Renal cortical epithelial cell (primary cell): ENCODE data around the gene NKAIN2. TPM values are rescaled to one million over a fixed set of nuclear protein-coding genes. Genes with fewer than 3 reads are reported as not detected.
"Not testable (repeated sequence)": the region's sequence is repeated elsewhere in the genome, so short reads cannot be mapped to it uniquely, and the experiment has no call there.

Source experiments
- DNase-seq: peaks from one replicate; pipeline ENCODE4 v3.0.0-alpha.2; 2011; ENCODE audit warnings: low read depth
- total RNA-seq: library from RNA; depleted of rRNA; stranded (reverse); fragments of >200 nt; gene quantifications from 2 replicates; pipeline ENCODE4 v1.2.3, GENCODE V29; 2014

NKAIN2 gene
- total RNA-seq, 1 donor from 2014 or later: not detected

DNA sequence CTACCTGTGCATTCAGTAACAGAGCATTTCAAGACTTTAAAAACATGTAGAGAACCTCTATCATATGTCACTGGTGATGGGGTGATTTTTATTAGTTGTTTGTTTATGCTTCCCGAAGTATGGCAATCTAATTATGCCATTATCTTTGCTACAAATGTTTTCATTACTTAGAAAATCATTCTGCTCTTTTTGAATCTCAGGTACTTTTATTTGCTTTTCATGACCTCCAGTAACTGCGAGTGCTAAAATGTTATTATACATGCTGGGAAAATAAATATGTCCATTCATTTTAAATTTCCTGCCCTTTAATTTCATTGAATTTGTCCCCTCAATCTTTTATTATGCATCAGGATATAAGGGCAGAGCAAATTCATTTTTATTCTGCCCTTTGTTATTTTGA is 515.7 kb downstream of the NKAIN2 start:
- DNase-seq: no peak

DNA sequence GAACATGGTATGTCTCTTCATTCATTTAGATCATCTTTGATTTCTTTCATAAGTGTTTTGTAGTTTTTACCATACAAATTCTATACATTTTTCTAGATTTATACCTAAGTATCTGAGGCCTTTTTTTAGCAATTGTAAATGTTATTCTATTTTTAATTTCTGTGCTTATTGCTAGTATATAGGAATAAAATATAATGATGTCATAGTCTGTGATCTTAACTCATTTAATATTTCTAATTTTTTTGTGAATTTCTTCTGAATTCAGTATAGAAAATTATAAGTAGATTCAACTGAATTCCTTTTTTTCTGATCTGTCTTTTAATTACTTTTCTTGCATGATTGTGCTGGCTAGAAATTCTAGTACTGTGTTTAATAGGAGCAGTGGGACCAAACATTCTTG is 520.6 kb downstream of the NKAIN2 start:
- DNase-seq: no peak

DNA sequence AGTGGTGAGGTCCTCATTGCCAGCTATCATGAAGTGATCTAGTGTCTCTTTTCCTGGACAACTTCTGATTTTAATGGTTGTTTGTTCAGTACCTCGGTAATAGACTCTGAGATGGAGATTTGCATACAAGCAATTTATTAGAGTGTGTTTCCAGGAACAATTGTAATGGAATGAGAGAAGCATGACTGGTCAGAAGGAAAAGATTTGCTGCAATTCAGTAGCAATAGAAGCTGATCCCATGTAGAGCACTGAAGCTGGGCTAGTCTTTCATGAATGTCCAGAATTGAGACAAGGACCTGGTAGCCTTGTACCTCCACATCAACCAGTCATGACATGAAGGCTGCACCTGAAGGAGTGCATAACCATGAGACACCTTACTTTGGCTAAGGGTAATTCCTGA is 526.5 kb downstream of the NKAIN2 start:
- no peak for DNase-seq

DNA sequence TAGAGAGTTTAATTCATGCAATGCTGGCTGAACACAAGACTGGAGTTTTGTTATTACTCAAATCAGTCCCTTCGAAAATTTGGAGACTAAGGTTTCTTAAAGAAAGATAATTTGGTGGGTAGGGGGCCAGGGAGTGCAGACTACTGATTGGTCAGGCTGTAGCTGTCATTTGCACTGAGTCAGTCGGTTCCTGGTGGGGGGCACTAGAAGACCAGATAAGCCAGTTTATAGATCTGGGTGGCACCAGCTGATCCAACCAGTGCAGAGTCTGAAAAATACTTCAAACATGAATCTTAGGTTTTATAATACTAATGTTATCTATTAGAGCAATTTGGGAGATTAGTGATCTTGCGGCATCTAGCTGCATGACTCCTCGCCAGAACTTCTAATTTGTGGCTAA is 530.7 kb downstream of the NKAIN2 start:
- DNase-seq: no peak

DNA sequence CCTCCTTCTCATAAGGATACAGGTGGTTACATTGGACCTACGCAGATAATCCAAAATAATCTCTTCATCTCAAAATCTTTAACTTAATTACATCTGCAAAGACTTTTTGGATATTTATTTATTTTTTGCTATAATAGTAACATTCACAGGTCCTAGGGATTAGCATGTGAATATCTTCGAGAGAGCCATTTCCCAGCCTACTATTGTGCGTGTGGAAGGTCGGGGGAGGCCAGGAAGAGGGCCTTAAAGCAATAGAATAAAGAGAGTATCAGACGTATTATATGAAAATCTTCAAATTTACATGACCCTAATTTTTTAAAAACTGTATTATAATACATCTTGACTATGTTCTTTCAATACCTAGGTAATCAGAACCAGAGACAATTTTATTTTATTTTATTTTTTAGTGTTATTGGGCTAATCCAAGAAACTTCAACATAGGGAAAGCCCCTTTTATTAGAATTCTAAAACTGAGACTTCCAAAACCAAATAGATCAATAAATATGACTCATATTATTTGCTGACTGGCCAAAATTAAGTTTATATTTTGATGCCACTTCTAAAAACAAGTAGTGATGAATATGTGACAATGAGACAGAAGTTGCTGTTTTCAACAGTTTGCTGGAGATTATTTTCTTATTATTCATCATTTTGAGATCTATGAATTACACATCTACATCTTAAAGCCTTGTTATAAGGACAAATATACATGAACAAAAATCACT is 536.1 kb downstream of the NKAIN2 start:
- DNase-seq: no peak

DNA sequence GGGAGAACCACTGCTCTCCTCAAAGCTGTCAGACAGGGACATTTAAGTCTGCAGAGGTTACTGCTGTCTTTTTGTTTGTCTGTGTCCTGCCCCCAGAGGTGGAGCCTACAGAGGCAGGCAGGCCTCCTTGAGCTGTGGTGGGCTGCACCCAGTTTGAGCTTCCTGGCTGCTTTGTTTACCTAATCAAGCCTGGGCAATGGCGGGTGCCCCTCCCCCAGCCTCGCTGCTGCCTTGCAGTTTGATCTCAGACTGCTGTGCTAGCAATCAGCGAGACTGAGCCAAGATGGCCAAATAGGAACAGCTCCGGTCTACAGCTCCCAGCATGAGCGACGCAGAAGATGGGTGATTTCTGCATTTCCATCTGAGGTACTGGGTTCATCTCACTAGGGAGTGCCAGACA is 544.7 kb downstream of the NKAIN2 start:
- not testable (repeated sequence) for DNase-seq

DNA sequence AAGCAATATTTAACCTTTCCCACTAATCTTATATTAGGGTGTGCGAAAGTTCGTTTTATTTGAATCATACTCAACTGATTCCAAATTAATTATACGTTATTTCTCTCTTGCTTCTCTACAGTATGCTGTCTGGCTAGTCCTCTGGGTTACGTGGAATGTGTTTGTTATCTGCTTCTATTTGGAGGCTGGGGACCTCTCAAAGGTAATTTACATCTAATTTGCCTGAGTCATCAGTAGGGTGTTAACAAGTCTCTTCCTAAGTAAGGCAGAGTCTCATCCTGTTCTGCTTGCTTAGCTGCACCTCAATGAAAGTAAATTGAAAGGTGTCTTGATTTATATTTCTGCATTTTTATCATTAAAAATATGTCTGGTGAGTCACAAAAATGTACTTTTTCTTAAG is 551.5 kb downstream of the NKAIN2 start:
- no peak for DNase-seq

DNA sequence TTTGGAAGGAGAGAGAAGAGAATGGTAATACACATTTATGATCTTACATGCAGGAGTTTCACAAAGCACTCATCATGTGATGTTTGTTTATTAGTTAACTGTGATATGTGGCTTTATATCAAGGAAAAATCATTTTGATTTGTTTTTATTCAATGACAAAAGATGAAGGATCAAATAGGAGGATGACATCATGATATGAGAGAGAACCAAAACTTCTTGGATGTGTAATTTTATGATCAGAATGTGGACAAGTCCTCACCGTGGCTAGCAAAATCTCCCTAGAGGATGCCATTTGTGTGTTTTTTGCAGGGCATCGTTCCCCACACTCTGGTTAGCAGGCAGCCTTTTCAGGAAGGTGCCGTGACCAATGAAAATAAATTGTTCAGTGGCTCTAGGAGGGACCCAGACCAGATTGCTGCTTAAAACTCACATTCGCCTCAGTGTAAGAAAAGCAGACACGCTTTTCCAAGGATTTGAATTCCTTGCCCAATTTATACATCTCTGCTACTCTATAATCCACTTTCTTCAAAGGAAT is 552.7 kb downstream of the NKAIN2 start:
- no peak for DNase-seq

DNA sequence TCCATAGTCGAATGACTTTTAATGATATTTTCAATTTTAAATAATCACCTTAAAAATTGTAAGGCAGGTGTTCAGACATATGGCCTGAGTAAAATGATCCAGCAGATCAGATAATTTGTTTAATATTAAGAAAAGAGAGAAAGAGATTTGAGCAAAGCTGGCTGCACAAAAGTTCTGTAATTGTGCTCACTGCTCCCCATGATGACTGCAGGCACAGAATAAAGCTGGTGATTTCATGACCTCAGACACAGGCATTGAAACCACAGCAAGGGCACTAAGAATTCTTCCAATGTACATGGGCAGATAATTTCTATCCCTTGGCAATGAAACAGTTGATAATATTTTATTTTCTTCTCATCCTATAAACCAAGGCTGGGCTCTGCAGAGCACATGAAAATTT is 553.1 kb downstream of the NKAIN2 start:
- DNase-seq: no peak

DNA sequence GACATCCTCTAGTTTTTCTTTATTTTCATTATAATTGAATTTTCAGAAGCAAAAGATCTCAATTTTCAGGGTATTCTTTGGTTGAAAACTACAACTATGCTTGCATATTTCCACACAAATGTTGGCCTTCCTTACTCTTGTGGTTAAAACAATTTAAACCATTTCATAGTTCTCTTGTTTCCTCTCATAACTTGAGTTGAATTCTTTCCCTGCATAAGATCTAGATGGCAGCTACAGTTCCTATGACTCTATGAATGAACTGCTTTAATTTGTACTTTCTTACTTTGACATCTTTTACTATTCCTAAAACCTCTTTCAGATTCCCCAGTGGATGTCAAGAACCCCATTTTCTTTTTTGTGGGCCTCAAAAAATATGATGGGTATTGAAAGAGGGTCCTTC is 564.5 kb downstream of the NKAIN2 start:
- DNase-seq: no peak

DNA sequence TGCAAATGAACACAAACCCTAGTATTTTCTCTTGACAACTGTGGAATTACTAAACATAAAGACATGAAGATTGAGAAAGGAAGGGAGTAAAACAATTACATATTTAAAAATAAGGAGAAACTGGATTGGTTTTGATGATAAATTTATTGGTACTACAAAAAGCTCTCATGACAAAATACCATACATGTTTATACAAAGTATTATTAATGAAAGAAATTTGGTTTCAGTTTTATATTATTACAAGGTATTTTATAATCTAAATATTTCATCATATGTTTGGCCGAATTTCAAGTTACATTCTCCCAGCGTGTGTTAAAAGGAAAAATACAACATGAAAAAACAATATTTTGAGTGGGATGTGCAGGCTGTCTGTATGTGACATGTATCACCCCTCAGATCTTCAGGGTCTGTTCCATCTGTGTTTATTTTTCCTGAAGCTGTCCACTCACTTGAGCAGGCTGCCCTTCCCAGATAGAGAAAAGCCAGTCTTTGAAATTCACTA is 568.4 kb downstream of the NKAIN2 start:
- no peak for DNase-seq

DNA sequence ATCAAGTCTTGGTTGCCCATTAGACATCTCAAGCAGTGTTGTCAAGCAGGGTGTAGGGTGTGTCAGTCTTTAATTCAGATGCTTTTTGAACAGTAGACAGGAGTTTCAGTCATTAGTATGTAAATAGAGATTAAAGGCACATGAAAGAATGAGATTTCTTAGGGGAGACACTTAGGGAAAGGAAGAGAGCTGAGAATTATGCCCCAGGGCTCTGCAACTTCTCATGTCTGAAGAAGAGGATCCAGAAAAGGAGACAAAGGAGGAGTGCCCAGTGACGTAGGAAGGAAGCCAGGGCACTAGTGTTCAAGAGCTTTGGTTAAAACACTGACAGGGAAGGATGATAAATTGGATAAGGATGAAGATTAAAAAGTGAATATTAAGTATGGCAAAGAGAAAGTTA is 569.7 kb downstream of the NKAIN2 start:
- DNase-seq: no peak

DNA sequence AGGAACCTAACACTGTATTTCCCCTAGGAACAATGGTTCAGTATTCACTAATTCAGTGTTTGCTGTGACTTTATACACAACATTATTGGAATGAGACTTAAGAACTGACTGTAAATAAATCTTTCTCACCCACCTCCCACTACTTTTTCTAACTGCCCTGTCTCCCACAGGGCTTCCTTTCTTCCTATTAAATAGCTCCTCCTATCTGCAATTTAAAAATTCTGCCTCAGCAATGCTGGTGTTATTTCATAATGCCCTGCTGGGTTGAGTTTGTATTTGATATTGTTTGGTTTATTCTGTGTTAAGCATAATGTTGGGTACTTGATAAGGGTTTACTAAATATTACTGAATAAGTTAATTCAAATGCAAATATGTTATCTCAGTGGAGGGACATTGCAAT is 585.5 kb downstream of the NKAIN2 start:
- DNase-seq: peak; percentile 1

DNA sequence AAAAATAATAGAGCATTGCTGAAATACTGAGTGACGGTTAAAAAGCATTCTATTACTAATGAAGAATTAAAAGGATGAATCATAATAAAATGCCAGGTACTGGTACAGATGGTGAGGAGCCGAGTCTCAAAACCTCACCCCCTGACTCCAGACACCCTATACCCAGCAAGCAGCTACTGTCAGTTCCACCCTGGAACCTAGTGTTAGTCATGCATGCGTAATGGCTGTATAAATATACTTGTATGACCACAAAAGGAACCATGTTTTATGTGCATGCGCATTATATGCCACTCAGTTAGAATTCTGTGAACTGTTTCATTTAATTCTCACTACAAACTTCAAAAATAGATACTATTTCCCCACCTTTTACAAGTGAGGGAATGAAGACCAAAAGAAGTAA is 589.9 kb downstream of the NKAIN2 start:
- DNase-seq: no peak

DNA sequence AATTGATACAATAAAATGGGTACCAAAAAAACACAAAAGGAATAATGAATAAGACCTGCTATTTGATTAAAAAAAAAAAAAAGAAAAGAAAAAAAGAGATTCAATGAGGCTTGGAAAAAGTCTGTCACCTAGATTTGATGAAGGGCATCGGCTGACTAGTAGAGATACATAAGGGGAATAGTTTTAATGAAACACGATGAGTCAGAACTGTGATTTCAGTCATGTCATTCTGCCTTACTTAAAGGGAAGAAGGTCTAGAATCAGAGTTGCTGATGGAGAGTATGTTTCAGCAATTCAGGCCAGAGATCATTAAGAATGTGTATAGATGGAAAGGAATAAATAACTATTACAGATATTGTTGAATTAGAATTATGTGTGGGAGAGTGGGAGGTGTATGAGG is 592.7 kb downstream of the NKAIN2 start:
- DNase-seq: no peak

DNA sequence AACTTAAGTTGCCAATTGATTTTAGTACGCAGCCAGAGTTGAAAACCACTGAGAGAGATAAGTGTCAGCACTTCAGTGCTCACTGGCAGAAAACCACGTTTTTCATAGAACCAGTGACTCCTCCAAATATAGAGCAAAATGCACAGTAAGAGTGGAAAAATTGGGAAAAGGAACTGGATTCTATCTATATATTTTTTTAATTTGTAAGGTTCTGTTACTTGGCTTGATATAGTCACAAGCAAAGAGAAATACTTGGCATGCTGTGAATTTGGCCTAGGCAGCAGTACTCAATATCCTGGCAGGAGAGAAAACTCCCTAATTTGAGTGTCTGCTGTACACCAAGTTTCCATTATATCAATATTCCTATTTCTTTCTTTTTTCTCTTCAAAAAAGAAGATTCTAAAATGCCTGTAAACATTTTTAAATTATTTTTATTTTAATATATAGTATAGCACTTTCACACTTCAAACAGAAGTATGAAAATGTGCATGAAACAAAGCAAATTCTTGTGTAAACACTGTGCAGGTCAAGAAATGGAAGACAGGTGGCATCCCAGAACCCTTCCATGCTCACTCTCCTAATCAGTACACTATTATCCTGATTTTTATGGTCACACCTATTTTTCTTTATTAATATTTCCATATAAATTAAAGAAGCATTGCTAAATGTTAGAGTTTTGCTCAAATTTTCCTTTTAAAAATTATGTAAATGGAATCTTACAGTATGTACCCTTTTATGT is 596.8 kb downstream of the NKAIN2 start:
- peak; percentile 1 for DNase-seq

DNA sequence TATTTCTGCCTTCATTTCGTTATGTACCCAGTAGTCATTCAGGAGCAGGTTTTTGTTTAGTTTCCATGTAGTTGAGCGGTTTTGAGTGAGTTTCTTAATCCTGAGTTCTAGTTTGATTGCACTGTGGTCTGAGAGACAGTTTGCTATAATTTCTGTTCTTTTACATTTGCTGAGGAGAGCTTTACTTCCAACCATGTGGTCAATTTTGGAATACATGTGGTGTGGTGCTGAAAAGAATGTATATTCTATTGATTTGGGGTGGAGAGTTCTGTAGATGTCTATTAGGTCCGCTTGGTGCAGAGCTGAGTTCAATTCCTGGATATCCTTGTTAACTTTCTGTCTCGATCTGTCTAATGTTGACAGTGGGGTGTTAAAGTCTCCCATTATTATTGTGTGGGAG is 606.8 kb downstream of the NKAIN2 start:
- DNase-seq: not testable (repeated sequence)

DNA sequence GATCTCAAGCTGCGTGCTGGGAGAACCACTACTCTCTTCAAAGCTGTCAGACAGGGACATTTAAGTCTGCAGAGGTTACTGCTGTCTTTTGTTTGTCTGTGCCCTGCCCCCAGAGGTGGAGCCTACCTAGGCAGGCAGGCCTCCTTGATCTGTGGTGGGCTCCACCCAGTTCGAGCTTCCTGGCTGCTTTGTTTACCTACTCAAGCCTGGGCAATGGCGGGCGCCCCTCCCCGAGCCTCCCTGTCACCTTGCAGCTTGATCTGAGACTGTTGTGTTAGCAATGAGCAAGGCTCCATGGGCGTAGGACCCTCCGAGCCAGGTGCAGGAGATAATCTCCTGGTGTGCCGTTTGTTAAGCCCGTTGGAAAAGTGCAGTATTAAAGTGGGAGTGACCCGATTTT is 609.0 kb downstream of the NKAIN2 start:
- DNase-seq: not testable (repeated sequence)

DNA sequence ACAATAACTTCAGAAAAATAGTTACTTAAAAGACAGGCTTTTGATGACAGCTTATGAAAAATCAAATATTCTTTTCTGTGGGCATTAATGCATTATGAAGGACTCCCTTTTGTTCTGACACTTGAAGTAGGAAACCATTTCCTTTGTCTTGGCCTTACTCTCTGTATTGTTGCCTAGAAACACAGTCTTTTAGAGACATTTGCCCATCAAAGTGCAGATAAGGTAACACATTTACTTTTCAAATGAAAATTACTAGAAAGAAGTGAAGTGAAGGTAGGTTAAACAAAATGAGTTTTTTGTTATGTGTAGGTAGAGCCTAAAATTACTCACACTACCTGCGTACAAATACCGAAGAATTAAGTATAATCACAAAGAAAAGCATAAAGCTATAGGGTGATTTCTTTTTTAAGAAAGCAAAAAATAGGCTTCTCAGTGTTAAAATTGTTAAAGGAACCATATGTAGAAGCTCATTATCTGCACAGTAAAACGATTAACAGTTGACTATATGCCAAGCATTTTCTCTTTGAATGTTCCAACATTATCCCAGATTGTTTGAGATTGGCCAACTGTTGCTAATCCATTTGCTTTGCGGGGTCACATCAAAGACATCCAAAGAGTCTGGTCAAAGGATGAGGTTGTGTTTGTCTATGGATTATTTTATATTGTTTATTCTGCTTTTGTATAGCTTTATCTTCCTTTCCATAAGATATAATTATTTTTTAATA is 616.6 kb downstream of the NKAIN2 start:
- DNase-seq: no peak

DNA sequence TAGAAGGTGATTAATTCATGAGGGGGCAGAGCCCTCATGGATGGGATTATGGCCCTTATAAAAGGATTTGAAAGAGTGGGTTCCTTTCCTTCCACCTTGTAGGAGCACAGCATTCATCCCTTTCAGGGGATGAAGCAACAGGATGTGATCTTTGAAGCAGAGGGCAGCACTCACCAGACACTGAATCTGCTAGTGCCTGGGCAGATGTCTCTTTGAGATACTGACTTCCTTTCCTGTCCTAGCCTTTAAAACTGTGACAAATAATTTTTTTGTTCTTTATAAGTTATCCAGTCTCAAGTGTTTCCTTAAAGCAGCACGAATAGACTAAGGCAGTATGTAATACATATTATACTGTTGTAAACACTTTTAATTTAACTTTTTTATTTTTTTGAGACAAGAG is 620.0 kb downstream of the NKAIN2 start:
- DNase-seq: no peak

DNA sequence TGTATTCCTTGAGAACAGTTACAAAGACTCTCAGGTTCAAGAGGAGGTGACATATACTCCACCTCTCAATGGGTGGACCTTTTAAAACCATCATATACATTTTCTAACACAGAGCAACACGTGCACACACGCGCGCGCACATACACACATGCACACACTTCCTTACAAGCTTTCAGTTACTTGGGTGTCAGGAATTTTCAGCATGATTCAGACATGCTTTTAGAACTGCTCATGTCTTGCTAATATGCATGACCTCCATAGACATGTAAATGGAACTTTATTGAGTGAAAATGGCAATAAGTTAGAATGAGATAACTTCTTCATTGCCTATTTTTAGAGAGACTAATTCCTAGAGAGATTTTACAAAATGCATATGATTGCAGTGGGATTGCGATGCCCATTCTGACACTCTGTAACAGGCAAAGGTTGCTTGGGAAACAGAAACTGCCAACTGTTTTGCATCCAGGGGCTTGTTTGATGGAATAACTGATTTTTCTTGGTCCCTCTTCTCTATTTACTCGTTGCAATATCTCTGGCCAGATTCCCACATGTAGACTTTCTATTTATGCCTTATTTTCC is 627.2 kb downstream of the NKAIN2 start:
- no peak for DNase-seq

DNA sequence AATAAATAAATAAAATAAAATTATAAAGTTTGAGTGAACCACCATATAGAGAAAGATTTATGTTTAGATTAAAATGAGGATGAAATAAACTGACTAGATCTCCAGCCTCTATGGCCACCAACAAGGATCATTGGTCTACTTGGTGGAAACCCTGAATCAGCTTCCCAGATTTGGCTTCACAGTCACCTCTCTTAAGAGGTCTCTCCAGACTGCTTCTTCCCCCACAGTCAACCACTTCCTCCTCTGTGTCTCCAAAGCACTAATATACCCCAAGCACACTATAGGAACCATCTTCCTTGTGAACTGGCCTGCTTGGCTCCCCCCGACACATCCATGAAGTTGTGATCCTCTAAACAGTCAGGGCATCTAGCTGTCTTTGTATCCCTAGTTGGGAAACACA is 629.0 kb downstream of the NKAIN2 start:
- no peak for DNase-seq
